K562 (cell line): ENCODE measurements around the gene POP5. TPM values are rescaled to one million over a fixed set of nuclear protein-coding genes. Genes with fewer than 3 reads are reported as not detected.

Experiments used
- ATAC-seq: fragments of 200-7000 bp; cut with Tn5 transposase; 3 replicates; pipeline ENCODE4 v1.9.1; 2020; ENCODE audit warnings: moderate library complexity
- BruUV-seq: library from RNA; stranded (reverse); fragments of 400-500 nt; replicated peaks from 2 replicates; lab custom pipeline; 2021; lab: Mats Ljungman, UMichigan
- CTCF ChIA-PET: fragments of 300-600 bp; formaldehyde crosslinking; extraction: SDS; loops from one replicate; lab custom pipeline; 2021; ENCODE audit warnings: low intra/inter-chr PET ratio; lab: Yijun Ruan, JAX
- POLR2A ChIA-PET: fragments of 300-600, 350-650 bp; sonication (Branson Sonifier 250); formaldehyde crosslinking; extraction: SDS; loops from one replicate; lab custom pipeline; 2021; ENCODE audit warnings: antibody characterized with exemption, inconsistent platforms; lab: Yijun Ruan, JAX
- DNase-seq, 4 experiments: peaks; one replicate each; pipeline versions ENCODE4 v3.0.0 to v3.0.0-alpha.2; 2011 to 2018; ENCODE audit warnings: low spot score in 3 of 4, mixed read lengths in 3 of 4; ENCODE audit errors: extremely low read depth in 1 of 4
- FAIRE-seq: peaks from 2 replicates; lab custom pipeline; 2011; peaks lifted over from hg19 to GRCh38; lab: Jason Lieb, UNC
- H2AFZ ChIP-seq: 2 replicates; pipeline ENCODE4 v1.6.0; 2011; ENCODE audit warnings: low read depth, low read length, control low read depth, inconsistent platforms
- H3K27ac ChIP-seq: fragments of 200-600 bp; 3 replicates; pipeline ENCODE4 v1.8.0; 2011; ENCODE audit warnings: low read depth, mild to moderate bottlenecking, control low read depth, inconsistent platforms, low read length, moderate library complexity, mixed read lengths; ENCODE audit errors: extremely low read depth
- H3K27me3 ChIP-seq, 2 experiments: fragments of 300-600 bp in 1 of 2; 2 replicates in 1 of 2; 3 replicates in 1 of 2; pipeline versions ENCODE4 v1.6.0 to v1.8.0; 2011; ENCODE audit warnings: inconsistent platforms in 2 of 2, low read length in 2 of 2, mild to moderate bottlenecking in 1 of 2, mixed read lengths in 1 of 2, moderate library complexity in 1 of 2; ENCODE audit not compliant: control insufficient read depth in 2 of 2, insufficient read depth in 2 of 2
- H3K36me3 ChIP-seq: fragments of 300-600 bp; 3 replicates; pipeline ENCODE4 v1.8.0; 2011; ENCODE audit warnings: mild to moderate bottlenecking, low read length, inconsistent platforms; ENCODE audit not compliant: control insufficient read depth, insufficient read depth
- H3K4me1 ChIP-seq, 2 experiments: fragments of 200-600 bp in 1 of 2; replicated peaks in 1 of 2; 2 replicates in 1 of 2; 3 replicates in 1 of 2; pipeline versions ENCODE4 v1.5.1 to v1.8.0; 2011; ENCODE audit warnings: inconsistent platforms in 2 of 2, low read length in 2 of 2, mild to moderate bottlenecking in 1 of 2, mixed read lengths in 1 of 2, moderate library complexity in 1 of 2; ENCODE audit not compliant: control insufficient read depth in 2 of 2, insufficient read depth in 2 of 2
- H3K4me2 ChIP-seq: 2 replicates; pipeline ENCODE4 v1.6.1; 2011; ENCODE audit warnings: low read length, control low read depth, inconsistent platforms, mixed read lengths; ENCODE audit not compliant: insufficient read depth
- H3K4me3 ChIP-seq: fragments of 200-600 bp; sonication (generic), shearing (Covaris generic); 2 replicates; pipeline ENCODE4 v1.5.1; 2016; ENCODE audit warnings: control low read depth, inconsistent platforms
- H3K79me2 ChIP-seq: fragments of 200-600 bp; 3 replicates; pipeline ENCODE4 v1.8.0; 2011; ENCODE audit warnings: low read length, inconsistent platforms; ENCODE audit not compliant: control insufficient read depth, insufficient read depth
- H3K9ac ChIP-seq, 2 experiments: 2 replicates each; pipeline versions ENCODE4 v1.6.0 to v1.6.1; 2011; ENCODE audit warnings: low read depth in 2 of 2, low read length in 2 of 2, control low read depth in 1 of 2, inconsistent platforms in 1 of 2, mild to moderate bottlenecking in 1 of 2, mixed read lengths in 1 of 2; ENCODE audit not compliant: insufficient read depth in 1 of 2
- H3K9me1 ChIP-seq: one replicate; pipeline ENCODE4 v1.6.0; 2011; ENCODE audit warnings: inconsistent platforms, mild to moderate bottlenecking, low read length, moderate library complexity; ENCODE audit not compliant: control insufficient read depth, insufficient read depth
- H3K9me3 ChIP-seq: replicated peaks from 2 replicates; pipeline ENCODE4 v1.5.1; 2011; ENCODE audit warnings: low read depth, low read length, inconsistent platforms; ENCODE audit not compliant: control insufficient read depth, insufficient read depth
- H4K20me1 ChIP-seq: replicated peaks from 2 replicates; pipeline ENCODE4 v1.6.1; 2011; ENCODE audit warnings: low read length, inconsistent platforms, mixed read lengths; ENCODE audit not compliant: control insufficient read depth, insufficient read depth
- MCM7 ChIP-seq, 2 experiments: fragments of 450-650 bp; IDR thresholded peaks; 2 replicates each; pipeline ENCODE4 v1.6.1; 2016 to 2018
- SIRT6 ChIP-seq: IDR thresholded peaks from one replicate; pipeline ENCODE4 v1.6.1; 2012; ENCODE audit warnings: low read depth, mild to moderate bottlenecking, control low read depth, inconsistent platforms, low read length, moderate library complexity
- SPI1 ChIP-seq: IDR thresholded peaks from 2 replicates; pipeline ENCODE4 v1.6.1; 2011; ENCODE audit warnings: low read depth, low read length, control low read depth, borderline replicate concordance
- THAP12 ChIP-seq: fragments of 250-450 bp; sonication (Bioruptor Pico); IDR thresholded peaks from 2 replicates; pipeline ENCODE4 v1.9.0; 2021; ENCODE audit warnings: mild to moderate bottlenecking, inconsistent platforms
- TRIM24 ChIP-seq, 2 experiments: fragments of 450-650 bp; IDR thresholded peaks; 2 replicates each; pipeline ENCODE4 v1.6.1; 2016
- ZNF134 ChIP-seq: fragments of 250-450 bp; sonication (Bioruptor Pico); conservative IDR thresholded peaks from 2 replicates; pipeline ENCODE4 v1.4.0; 2020
- ZNF165 ChIP-seq: fragments of 250-450 bp; sonication (Bioruptor Pico); IDR thresholded peaks from 2 replicates; pipeline ENCODE4 v1.4.0; 2020; ENCODE audit warnings: borderline replicate concordance
- ZNF324 ChIP-seq: fragments of 250-450 bp; sonication (Bioruptor Pico); IDR thresholded peaks from 2 replicates; pipeline ENCODE4 v1.4.0; 2020; ENCODE audit warnings: mild to moderate bottlenecking
- ZNF354B ChIP-seq: fragments of 250-450 bp; sonication (Bioruptor Pico); IDR thresholded peaks from 2 replicates; pipeline ENCODE4 v1.4.0; 2020
- ZNF740 ChIP-seq, 3 experiments: fragments of 200-800 bp in 1 of 3; sonication (Bioruptor generic) in 1 of 3; sonication (generic) in 1 of 3; formaldehyde crosslinking in 1 of 3; IDR thresholded peaks; 2 replicates each; pipeline versions ENCODE4 v1.6.1 to v1.8.0; 2016 to 2022; ENCODE audit warnings: mild to moderate bottlenecking in 2 of 3, missing compliant biosample characterization in 2 of 3, missing genetic modification characterization in 2 of 3, missing genetic modification reagents in 1 of 3
- WGBS: fragments of 100-300 bp; shearing (Covaris generic); methylation state at CpG from one replicate; pipeline ENCODE4 v1.1.6; 2016; ENCODE audit warnings: low coverage, mixed read lengths; ENCODE audit not compliant: insufficient coverage; ENCODE audit errors: missing lambda C conversion rate; 5-methylcytosine and 5-hydroxymethylcytosine counted together
- in situ Hi-C: fragments of 300-500 bp; cut with MboI; formaldehyde crosslinking; loops from 4 replicates; pipeline ENCODE4 v1.15.0; 2018; ENCODE audit warnings: inconsistent platforms, mixed read lengths
- intact Hi-C: fragments of 100-400 bp; cut with micrococcal nuclease; formaldehyde crosslinking; loops from 2 replicates; pipeline ENCODE4 v1.14.2; 2022
- polyA plus RNA-seq, 8 experiments: library from polyadenylated mRNA; depleted of rRNA in 4 of 8; stranded (reverse) in 5 of 8; unstranded in 3 of 8; fragments of >200 nt; fragmentation: Nextera tagmentation in 2 of 8; fragmentation: Illumina TruSeq in 1 of 8; extraction: Ambion mirVana in 2 of 8; extraction: Trizol in 1 of 8; gene quantifications; 2 replicates each; pipeline versions ENCODE4 v1.2.1 to v1.2.3, GENCODE V29; 2011 to 2014; ENCODE audit warnings: inconsistent platforms in 1 of 8, missing spikeins in 1 of 8
- total RNA-seq, 7 experiments: library from RNA; depleted of rRNA in 6 of 7; stranded (reverse); fragments of >200 nt in 6 of 7; fragmentation: Illumina TruSeq in 2 of 7; extraction: Trizol in 2 of 7; gene quantifications; 2 replicates each; pipeline versions ENCODE4 v1.2.1 to v1.2.3, GENCODE V29; 2011 to 2021; ENCODE audit warnings: low replicate concordance in 1 of 7
- TF ChIP-seq, protein P1 (sequence below): sonication (generic); formaldehyde crosslinking; IDR thresholded peaks from 2 replicates; pipeline ENCODE4 v1.8.0; 2022; ENCODE audit warnings: mild to moderate bottlenecking, missing genetic modification reagents, borderline replicate concordance
- TF ChIP-seq, protein P2 (sequence below), 2 experiments: fragments of 450-650 bp; IDR thresholded peaks; 2 replicates each; pipeline ENCODE4 v1.6.1; 2016

POP5 gene
- total and polyA plus RNA-seq, 9 of the 15 experiments (the other 6 are each of a cell fraction or from before 2014, with no cell fraction given), result 57.5 to 253 (median 73.8) TPM

DNA sequence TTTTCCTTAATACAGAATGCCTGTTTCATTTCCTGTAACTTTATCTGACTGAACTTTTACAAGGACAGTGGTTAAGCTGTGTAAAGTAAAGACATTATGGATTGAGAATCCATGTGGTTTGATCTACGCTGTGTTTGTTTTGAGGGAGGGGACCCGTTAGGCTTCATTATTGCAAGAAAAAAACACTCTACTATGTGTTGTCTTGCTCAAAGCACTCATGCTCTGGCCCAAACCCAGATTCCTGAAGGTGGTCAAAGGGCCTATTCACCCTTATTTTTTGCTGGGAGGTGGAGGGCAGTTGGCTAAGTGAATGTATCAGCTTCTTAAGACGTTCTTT lies 35.2 kb downstream of the POP5 start (continued):
- no peak for TF ChIP-seq ZNF740 (CRISPR knock-in tag; IDR thresholded peaks at IDR 0.05)
- no peak for TF ChIP-seq ZNF740 (tag; IDR thresholded peaks at IDR 0.05)
- no peak for TF ChIP-seq ZNF134 (CRISPR knock-in tag)

GRCh38 chr12:120544691-120545090 lies 36.5 kb downstream of the POP5 start:
- Histone ChIP-seq H3K27me3 (no peaks in the 10 kb centered on the region), H3K9ac (no peak overlapping the region), H3K9me3 (no peaks in the 10 kb centered on the region), H4K20me1 (peaks cover 32% of the 10 kb centered on the region), H3K79me2 (peaks cover 70% of the 10 kb centered on the region), H3K4me2 (no peak overlapping the region), H3K27ac (no peak overlapping the region), H3K4me3 (no peak overlapping the region), H3K4me1 (peaks cover 11 to 15% of the 10 kb centered on the region in 2 experiments; a peak in 4 of 5 replicates), H3K36me3 (peaks cover 68% of the 10 kb centered on the region), H2AFZ (no peak overlapping the region), H3K9me1 (no peaks in the 10 kb centered on the region)
- no TSS peak for BruUV-seq
- DNase-seq (no peak), FAIRE-seq (no peak), ATAC-seq (no peak)
- WGBS, result 96% methylated on average over 3 of the region's 3 CpGs
- in situ Hi-C loops, result no loop called here
- CTCF ChIA-PET, result no interaction called here
- intact Hi-C loops, result no loop called here
- POLR2A ChIA-PET, result interaction anchor here (0.6 to 2.2 kb wide), 3 partner anchors 10 to 34 kb away, joined by 3 to 9 read pairs (median 3); no protein-coding TSS in a partner anchor
- TF ChIP-seq TRIM24 (IDR thresholded peaks at IDR 0.05) (no peak), ZNF354B (no peak), ZNF165 (CRISPR knock-in tag) (no peak), MCM7 (IDR thresholded peaks at IDR 0.05) (no peak), ZNF324 (CRISPR knock-in tag) (no peak), THAP12 (CRISPR knock-in tag) (no peak), SIRT6 (no peak), SPI1 (no peak)
- TF ChIP-seq, protein P1, sequence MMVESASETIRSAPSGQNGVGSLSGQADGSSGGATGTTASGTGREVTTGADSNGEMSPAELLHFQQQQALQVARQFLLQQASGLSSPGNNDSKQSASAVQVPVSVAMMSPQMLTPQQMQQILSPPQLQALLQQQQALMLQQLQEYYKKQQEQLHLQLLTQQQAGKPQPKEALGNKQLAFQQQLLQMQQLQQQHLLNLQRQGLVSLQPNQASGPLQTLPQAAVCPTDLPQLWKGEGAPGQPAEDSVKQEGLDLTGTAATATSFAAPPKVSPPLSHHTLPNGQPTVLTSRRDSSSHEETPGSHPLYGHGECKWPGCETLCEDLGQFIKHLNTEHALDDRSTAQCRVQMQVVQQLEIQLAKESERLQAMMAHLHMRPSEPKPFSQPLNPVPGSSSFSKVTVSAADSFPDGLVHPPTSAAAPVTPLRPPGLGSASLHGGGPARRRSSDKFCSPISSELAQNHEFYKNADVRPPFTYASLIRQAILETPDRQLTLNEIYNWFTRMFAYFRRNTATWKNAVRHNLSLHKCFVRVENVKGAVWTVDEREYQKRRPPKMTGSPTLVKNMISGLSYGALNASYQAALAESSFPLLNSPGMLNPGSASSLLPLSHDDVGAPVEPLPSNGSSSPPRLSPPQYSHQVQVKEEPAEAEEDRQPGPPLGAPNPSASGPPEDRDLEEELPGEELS (CRISPR knock-in tag), result no peak
- TF ChIP-seq, protein P2, sequence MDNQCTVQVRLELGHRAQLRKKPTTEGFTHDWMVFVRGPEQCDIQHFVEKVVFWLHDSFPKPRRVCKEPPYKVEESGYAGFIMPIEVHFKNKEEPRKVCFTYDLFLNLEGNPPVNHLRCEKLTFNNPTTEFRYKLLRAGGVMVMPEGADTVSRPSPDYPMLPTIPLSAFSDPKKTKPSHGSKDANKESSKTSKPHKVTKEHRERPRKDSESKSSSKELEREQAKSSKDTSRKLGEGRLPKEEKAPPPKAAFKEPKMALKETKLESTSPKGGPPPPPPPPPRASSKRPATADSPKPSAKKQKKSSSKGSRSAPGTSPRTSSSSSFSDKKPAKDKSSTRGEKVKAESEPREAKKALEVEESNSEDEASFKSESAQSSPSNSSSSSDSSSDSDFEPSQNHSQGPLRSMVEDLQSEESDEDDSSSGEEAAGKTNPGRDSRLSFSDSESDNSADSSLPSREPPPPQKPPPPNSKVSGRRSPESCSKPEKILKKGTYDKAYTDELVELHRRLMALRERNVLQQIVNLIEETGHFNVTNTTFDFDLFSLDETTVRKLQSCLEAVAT (IDR thresholded peaks at IDR 0.05), result no peak
